ENCODE measurements around the gene NFKBIB. TPM values are rescaled to one million over a fixed set of nuclear protein-coding genes. Genes with fewer than 3 reads are reported as not detected.

Gene NFKBIB
- total RNA-seq, 1 experiment from 2014 or later = 33.8 TPM

DNA sequence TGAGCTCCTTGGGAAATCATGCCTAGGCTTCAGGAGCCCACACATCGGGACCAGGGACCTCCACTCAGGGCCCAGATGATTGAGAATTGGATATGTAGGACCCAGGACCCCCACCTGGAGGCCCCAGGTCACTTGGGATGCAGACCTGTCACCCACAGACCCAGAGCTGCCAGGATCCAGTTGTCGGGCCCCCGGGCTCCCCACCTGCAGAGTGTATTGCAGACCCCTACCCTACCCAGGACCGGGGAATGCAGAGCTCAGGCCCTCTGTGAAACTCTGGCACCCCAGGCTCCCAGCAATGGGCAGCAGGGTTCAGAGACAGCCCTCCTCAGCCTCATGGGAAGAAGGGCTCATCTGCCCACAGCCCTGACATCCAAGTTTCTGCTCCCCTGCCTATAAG is 5.9 kb downstream of the NFKBIB start:
- H3K27me3 Mint-ChIP-seq (ENCODE audit: low read depth) = no peaks in the 10 kb centered on the region; the same call in none of the 2 replicates
- no peak overlapping the region for H3T11ph ChIP-seq (ENCODE audit: low read length)
- no peaks in the 10 kb centered on the region; the same call in 1 of the 2 replicates for H3K4me1 ChIP-seq (ENCODE audit: insufficient read depth, low read length)
- H3K9me3 Mint-ChIP-seq = peaks cover 0 to 3% of the 10 kb centered on the region in 2 experiments; a peak in 1 of 5 replicates
- H3K4me2 ChIP-seq (ENCODE audit: insufficient read depth, insufficient read length, low read length) = no peak overlapping the region
- H3K27ac ChIP-seq (ENCODE audit: insufficient read length, low read depth, low read length) = no peak overlapping the region
- no peak overlapping the region for H2BK20ac ChIP-seq (ENCODE audit: low read depth, low read length, poor library complexity, severe bottlenecking)
- H3K27ac Mint-ChIP-seq = 0 out of 7 replicates have a peak overlapping the region, but pooled peaks of 1 of the 3 experiments have one; percentile 39
- H2AK5ac ChIP-seq (ENCODE audit: insufficient read length, low read length) = no peak overlapping the region
- H3K27me3 ChIP-seq (ENCODE audit: insufficient read depth, low read length) = no peaks in the 10 kb centered on the region
- no peaks in the 10 kb centered on the region for H3K79me1 ChIP-seq (ENCODE audit: insufficient read depth, low read depth, low read length, poor library complexity, severe bottlenecking)
- TF ChIP-seq, protein P1, sequence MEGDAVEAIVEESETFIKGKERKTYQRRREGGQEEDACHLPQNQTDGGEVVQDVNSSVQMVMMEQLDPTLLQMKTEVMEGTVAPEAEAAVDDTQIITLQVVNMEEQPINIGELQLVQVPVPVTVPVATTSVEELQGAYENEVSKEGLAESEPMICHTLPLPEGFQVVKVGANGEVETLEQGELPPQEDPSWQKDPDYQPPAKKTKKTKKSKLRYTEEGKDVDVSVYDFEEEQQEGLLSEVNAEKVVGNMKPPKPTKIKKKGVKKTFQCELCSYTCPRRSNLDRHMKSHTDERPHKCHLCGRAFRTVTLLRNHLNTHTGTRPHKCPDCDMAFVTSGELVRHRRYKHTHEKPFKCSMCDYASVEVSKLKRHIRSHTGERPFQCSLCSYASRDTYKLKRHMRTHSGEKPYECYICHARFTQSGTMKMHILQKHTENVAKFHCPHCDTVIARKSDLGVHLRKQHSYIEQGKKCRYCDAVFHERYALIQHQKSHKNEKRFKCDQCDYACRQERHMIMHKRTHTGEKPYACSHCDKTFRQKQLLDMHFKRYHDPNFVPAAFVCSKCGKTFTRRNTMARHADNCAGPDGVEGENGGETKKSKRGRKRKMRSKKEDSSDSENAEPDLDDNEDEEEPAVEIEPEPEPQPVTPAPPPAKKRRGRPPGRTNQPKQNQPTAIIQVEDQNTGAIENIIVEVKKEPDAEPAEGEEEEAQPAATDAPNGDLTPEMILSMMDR (conservative IDR thresholded peaks at IDR 0.05) = no peak
- H3K4me1 Mint-ChIP-seq = peaks cover 7 to 9% of the 10 kb centered on the region in 2 experiments
- no peak overlapping the region for H2AFZ ChIP-seq (ENCODE audit: low read length)
- no peak overlapping the region for H2BK120ac ChIP-seq (ENCODE audit: low read depth, low read length, poor library complexity, severe bottlenecking)
- H3K14ac ChIP-seq (ENCODE audit: insufficient read depth, low read length) = no peak overlapping the region
- H2BK15ac ChIP-seq (ENCODE audit: low read depth, low read length) = no peak overlapping the region
- no CpG with 5 or more reads among the region's 4 CpGs for WGBS (ENCODE audit: extremely low coverage, insufficient read length, low lambda C conversion rate)
- no peak overlapping the region for H3K18ac ChIP-seq (ENCODE audit: insufficient read length, low read depth, low read length)
- H3K9ac ChIP-seq (ENCODE audit: extremely low read depth, insufficient read length, low read length) = no peak overlapping the region
- H3K9me3 ChIP-seq (ENCODE audit: control insufficient read depth, low read depth, low read length) = no peaks in the 10 kb centered on the region
- H4K91ac ChIP-seq (ENCODE audit: insufficient read length, low read depth, low read length) = no peak overlapping the region
- H3K23me2 ChIP-seq (ENCODE audit: insufficient read length, low read depth, low read length, poor library complexity, severe bottlenecking) = no peaks in the 10 kb centered on the region
- no peaks in the 10 kb centered on the region for H3K79me2 ChIP-seq (ENCODE audit: insufficient read depth, low read length)
- DNase-seq = no peak
- no peak overlapping the region for H3K4me3 Mint-ChIP-seq
- H4K5ac ChIP-seq (ENCODE audit: insufficient read length, low read depth, low read length) = no peak overlapping the region
- H4K20me1 ChIP-seq (ENCODE audit: control insufficient read depth, insufficient read depth, insufficient read length) = no peaks in the 10 kb centered on the region
- H3K23ac ChIP-seq (ENCODE audit: insufficient read length, low read depth, low read length) = no peak overlapping the region
- H4K8ac ChIP-seq (replicated peaks; ENCODE audit: insufficient read length, low read depth, low read length) = no peak overlapping the region
- H2BK5ac ChIP-seq (ENCODE audit: insufficient read length, low read length) = no peak overlapping the region
- no peak overlapping the region for H2BK12ac ChIP-seq (ENCODE audit: insufficient read length, low read depth, low read length)
- no peak overlapping the region for H3K56ac ChIP-seq (ENCODE audit: insufficient read length, low read depth, low read length)
- no peak overlapping the region for H3K4ac ChIP-seq (ENCODE audit: low read depth, low read length)
- H3K36me3 Mint-ChIP-seq (ENCODE audit: insufficient read depth in 1 of 3, low read depth in 3 of 3) = peaks cover 13 to 37% (median 28%) of the 10 kb centered on the region in 3 experiments; a peak in 6 of 7 replicates
